AG09309 (cell line): ENCODE results near the gene LTO1.

Experiments
- DNase-seq: peaks from one replicate; pipeline ENCODE4 v3.0.0-alpha.2; 2010; ENCODE audit warnings: low read depth
- H3K4me3 ChIP-seq: 2 replicates; pipeline ENCODE4 v1.5.1; 2011; ENCODE audit warnings: mild to moderate bottlenecking, low read depth, low read length, moderate library complexity; ENCODE audit not compliant: control insufficient read depth
- TF ChIP-seq, protein P1 (sequence below): IDR thresholded peaks from 2 replicates; pipeline ENCODE4 v1.5.1; 2011; ENCODE audit warnings: mild to moderate bottlenecking, low read depth, low read length, inconsistent platforms; ENCODE audit not compliant: insufficient read depth, control insufficient read depth; ENCODE audit errors: missing control alignments

LTO1 gene

DNA sequence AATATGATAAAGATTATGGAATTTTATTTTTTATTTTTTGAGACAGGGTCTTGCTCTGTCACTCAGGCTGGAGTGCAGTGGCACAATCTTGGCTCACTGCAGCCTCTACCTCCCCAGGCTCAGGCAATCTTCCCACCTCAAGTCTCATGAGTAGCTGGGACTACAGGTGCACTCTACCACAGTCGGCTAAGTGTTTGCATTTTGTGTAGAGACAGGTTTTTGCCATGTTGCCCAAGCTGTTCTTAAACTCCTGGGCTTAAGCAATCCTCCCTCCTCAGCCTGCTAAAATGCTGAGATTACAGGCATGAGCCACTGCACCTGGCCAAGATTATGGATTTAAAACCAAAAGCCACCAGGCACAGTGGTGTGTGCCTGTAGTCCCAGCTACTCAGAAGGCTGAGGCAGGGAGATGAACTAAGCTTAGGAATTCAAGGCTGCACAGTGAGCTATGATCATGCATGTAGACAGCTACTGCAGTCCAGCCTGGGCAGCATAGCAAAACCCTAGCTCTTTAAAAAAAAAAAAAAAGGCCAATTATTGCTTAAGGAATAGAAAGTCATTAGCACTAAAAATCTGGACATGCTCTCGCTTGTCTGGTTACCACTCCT lies 54.4 kb downstream of the LTO1 start:
- TF ChIP-seq, protein P1, sequence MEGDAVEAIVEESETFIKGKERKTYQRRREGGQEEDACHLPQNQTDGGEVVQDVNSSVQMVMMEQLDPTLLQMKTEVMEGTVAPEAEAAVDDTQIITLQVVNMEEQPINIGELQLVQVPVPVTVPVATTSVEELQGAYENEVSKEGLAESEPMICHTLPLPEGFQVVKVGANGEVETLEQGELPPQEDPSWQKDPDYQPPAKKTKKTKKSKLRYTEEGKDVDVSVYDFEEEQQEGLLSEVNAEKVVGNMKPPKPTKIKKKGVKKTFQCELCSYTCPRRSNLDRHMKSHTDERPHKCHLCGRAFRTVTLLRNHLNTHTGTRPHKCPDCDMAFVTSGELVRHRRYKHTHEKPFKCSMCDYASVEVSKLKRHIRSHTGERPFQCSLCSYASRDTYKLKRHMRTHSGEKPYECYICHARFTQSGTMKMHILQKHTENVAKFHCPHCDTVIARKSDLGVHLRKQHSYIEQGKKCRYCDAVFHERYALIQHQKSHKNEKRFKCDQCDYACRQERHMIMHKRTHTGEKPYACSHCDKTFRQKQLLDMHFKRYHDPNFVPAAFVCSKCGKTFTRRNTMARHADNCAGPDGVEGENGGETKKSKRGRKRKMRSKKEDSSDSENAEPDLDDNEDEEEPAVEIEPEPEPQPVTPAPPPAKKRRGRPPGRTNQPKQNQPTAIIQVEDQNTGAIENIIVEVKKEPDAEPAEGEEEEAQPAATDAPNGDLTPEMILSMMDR, result no peak

DNA sequence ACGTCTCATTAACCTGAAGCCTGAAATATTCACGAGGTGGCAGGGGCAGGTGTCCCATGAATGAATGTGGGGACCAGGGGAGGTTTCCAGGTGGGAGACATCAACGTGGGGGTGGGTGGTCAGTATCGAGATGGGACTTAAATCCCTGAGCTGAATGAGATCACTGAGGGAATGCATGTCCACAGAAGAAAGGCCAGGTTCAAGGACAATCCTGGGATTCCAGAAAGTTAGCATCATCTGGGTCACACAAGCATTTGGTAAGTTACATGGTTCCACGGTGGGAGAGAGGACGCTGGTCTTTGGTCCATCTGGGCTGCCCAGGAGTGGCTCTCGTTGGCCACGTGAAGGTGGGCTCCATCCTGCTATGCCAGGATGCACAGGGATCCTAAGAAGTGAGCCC lies 56.9 kb downstream of the LTO1 start:
- no peak for DNase-seq
- TF ChIP-seq, protein P1, result no peak
- H3K4me3 ChIP-seq, result no peak overlapping the region

More for the DNA sequence above, 54.4 kb downstream of the LTO1 start:
- no peak for DNase-seq
- H3K4me3 ChIP-seq, result no peak overlapping the region

DNA sequence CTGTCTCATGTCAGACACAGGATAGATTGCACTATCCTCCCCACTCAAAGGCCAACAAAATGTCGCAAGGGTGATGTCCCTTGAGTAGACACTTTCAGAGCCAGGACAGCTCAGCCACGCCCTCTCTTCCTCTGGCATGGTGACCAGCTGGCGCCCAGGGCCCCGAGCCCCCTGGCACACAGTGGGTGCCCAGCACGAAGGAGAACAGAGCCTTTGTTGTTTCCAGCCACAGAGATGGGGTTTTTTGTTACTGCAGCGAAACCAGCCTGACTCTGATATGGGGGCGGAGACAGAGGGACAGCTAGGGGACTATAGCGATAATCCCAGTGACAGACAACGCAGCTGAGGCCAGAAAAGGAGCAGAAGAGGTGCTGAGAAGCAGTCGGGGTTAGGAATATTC lies 57.5 kb downstream of the LTO1 start:
- H3K4me3 ChIP-seq, result no peak overlapping the region
- TF ChIP-seq, protein P1, result no peak
- no peak for DNase-seq

DNA sequence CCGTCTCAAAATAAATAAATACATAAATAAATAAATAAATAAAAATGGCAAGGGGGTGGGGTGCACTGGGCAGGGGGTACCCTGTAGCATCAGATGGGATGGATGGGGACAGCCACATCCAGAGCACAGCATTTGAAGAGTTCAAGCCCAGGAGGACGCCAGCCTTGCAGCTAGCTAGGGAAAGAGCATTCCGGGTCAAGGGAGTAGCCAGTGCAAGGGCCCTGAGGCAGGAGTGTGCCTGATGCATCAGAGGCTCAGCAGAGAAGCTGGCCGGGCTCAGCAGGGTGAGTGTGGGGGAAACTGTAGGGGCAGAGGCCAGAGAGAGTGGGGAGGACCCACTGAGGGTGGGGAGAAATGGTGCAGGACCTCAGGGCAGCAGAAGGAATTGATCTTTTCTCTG lies 57.9 kb downstream of the LTO1 start:
- no peak overlapping the region for H3K4me3 ChIP-seq
- DNase-seq, result no peak
- TF ChIP-seq, protein P1, result no peak
